NCI-H187 treated with DMSO at 0.1 percent for 48 hours (cell line): ENCODE data around the gene PLXDC2.

ENCODE experiments used
- DNase-seq: peaks from one replicate; lab custom pipeline; 2025; lab: John Stamatoyannopoulos, UW

PLXDC2 gene

DNA sequence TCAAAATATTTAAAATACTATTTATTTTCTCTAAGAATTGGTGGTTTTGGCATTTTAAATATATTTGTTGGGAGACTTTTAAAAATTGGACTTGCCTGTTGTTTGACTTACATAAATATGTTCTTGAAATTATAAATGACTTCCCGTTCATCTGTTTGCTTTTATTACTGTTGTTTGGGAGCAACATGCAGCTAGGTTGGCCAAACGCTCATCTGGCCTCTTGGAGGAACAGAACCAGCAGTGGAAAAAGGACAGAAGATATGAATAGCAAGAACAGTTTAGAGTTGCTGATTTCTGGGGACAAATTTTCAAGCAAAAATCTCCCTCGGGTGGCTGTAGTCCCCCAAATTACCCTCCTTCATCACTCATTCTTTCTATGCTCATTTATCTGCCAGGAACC is 41.6 kb downstream of the PLXDC2 start:
- no peak for DNase-seq

DNA sequence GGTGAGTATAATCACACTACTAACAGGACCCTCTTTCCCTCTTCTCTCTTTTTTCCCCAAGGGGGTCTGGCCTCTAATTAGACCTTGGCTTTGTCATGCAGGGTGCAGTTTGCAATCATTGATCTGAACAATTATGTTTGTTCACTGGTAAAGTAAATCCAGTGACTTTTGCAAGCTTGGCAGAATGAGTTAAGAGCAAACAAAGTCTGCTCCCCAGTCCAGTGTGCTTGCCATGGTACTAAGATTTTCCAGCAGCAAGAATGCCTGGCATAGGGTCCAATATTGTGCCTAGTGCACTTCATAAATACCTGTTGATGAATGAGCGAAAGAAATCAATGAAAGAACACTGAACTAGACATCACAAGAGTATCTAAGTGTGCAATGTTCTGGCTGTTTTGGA is 43.9 kb downstream of the PLXDC2 start:
- no peak for DNase-seq

DNA sequence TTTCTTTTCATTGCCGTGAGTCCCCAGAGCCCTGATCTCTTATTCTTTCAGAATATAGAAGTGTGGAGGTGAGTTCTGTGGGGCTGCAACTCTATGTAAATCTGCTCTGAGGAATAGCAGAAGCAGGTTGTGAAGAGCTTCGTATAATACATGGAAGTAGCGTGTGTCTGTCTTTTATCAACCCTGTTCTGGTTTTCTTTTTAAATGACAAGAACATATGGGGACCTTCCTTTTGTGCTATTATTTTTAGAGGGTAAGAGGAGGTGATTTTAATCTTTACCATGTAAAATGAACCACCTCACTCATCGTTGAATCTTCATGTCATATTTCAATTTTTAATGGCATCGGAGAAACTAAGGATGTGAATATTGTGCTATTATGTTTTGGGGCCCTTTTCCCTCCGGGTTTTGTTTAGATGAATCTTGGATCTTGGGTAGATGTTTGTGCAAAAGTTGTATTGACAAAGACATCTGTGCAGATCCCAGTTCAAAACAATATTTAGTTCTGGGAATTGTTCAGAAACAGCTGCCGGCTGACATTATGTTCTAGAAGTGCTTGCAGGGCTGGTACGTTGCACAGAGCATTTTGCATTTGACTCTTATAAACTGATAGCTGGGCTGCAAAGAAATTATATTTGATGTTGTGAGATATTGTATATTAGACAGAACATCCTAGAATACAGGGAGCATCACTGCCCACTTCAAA is 46.7 kb downstream of the PLXDC2 start:
- no peak for DNase-seq

DNA sequence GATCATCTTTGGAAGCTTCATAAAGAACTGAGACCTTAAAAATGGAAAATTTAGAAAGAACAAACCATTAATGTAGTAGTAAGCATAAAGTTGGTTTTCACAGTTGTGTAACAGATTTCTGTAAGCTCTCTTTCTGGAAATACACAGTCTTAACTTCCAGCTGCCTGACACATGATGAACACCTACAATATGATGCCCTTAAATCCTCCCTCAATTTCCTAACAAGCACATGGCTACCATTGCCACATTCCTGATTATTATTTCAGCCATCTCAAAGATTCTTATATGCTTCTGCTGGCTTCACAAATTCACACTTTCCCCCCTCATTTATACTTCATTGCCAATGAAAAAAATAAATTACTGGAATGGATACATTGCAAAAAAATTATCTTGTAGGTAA is 49.4 kb downstream of the PLXDC2 start:
- no peak for DNase-seq

DNA sequence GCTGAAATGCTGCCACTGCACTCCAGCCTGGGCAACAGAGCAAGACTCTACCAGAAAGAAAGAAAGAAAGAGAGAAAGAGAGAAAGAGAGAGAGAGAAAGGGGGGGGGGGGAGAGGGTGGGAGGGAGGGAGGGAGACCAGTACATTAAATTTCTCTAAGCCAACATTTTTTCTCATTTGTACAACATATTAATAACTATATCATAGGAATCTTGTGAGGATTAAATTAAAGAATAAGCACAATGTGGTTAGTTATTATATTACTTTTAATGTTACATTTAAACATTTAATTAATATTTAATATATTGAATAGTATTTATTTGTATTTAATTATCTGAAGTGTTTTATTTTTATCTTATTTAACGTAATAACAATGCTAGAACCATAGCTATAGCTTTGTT is 53.1 kb downstream of the PLXDC2 start:
- no peak for DNase-seq

DNA sequence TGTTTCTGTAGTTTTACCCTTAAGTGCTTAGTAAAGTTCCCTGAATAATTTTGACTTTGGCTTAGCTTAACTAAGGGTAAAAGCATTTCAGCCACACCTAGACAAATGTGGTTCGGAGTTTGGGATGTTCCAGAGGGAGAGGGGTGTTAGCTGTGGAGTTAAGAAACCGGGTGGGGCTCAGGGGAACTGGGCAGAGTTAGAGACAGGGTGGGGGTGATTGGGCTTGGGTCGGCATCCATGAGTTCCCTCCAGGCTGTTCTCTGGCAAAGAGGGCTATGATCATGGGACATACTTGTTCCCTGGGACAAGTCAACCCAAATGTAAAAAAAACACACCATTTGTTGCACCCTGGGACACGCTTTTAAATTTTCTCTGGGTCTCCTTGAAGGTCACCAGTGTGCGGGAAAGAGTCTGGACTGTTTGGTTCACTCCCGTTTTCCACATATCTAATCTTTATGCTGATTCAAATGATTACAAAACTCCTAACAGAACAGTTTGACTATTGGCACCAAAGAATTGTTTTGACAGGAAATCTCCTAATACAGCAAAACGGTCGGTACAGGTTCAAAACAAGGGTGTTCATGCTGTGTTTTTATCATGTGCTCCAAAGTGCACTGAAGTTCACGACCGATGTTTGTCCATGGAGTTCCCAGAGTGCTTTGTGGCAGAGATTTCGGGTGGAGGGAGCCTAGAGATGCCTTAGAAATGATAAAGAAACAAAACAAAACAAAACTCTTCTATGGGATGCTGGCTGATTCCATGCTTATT is 56.5 kb downstream of the PLXDC2 start:
- DNase-seq: no peak

DNA sequence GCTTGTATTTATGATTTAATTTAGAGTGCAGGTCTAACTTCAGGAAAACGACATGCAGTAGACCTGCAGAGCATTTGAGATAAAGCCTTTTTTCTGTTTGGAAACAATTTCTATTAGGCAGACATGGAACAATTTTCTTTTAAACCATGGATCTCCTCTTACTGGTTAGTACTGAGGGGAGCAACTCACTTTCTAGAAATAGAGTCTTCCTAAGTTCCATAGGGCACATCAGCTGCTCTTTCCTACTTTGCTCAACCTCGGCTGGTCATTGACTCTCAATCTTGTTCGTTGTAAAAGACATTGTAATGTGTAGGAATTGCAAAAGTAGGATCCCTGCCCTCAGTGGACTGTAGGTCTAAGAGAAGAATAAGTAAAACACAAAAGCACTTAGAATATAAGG is 58.0 kb downstream of the PLXDC2 start:
- no peak for DNase-seq

DNA sequence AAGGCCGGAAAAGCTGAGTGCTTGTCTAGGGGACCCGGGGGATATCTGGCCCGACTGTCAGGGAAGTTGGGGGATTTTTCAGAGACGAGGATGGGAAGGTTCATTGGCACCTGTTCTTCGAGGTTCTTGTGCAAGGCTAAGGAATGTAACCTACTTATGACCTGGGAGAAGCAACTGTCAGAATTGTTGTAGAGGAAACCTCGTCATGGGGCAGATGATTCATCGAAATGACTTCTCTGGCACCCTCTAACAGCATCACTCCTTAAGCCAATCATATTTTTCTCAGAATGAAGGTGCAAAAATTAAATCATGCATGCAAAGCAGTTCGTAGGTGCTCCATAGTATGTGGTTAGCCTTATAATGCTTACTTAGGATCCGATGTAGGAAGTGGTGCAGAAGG is 58.6 kb downstream of the PLXDC2 start:
- DNase-seq: no peak

DNA sequence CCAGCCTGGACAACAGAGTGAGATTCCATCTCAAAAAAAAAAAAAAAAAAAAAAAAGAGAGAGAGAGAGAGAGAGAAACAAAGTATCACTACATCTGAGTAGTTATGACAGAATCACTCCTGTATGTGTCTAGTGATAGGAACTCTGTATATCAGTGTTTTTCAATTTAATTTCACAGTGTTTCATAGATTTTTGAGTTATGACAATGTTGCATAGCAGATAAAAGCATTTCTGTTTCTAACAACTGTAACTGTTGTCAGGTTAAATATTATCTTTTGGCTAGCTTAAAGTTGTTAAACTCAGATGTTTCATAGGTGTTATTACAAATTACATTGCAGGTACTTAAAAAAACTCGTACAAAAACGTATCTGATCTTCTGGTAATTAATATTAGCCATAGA is 60.3 kb downstream of the PLXDC2 start:
- DNase-seq: no peak

DNA sequence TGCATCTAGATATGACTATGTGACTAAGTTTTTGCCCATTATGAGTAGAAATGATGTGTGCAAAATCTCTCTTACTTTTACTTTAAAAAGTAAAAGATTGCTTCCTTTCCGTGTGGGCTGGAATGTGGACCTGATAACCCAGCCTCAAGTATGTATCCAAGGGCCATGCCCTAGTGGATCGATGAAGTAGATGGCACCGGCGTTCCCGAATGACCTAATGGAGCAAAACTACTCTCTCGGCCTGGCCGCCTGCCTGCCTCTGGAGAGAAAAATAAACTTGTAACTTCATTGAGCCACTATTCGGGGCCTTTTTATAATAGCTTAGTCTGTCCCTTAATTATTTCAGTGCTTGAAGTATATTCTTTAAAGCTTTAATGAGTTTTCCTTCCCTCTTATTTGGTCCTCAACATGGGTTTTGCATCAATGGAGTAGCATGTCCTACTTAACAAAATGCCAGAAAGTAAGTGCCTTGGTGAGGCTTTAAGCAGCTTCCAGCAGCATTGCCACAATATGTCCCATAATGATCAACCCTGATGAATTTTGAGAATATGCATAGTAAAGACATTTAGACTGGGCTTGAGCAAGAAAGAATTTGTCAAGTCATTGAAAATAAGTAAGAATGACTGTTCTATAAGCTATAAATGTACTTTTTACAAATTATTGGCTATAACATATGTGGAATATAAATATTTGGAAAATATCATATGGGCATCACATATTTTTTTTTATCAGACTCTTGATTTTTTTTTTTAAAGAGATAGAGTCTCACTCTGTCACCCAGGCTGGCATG is 61.4 kb downstream of the PLXDC2 start:
- no peak for DNase-seq

DNA sequence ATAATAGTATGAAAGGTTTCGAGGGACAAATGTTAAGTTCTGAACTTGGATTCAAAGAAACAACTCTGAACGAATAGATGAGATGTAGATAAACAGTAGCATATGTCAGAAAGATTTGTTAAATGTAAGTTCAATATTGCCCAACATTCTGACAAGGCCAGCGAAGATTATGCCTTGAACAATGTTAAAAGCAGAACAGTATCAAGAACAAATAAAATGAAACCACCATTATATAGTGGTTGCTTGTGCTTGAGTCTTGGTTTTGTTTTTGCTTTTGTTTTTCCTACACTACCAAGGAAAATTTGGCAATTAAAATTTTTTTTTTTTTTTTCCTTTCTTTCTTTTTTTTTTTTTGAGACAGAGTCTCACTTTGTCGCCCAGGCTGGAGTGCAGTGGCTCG is 66.4 kb downstream of the PLXDC2 start:
- no peak for DNase-seq

DNA sequence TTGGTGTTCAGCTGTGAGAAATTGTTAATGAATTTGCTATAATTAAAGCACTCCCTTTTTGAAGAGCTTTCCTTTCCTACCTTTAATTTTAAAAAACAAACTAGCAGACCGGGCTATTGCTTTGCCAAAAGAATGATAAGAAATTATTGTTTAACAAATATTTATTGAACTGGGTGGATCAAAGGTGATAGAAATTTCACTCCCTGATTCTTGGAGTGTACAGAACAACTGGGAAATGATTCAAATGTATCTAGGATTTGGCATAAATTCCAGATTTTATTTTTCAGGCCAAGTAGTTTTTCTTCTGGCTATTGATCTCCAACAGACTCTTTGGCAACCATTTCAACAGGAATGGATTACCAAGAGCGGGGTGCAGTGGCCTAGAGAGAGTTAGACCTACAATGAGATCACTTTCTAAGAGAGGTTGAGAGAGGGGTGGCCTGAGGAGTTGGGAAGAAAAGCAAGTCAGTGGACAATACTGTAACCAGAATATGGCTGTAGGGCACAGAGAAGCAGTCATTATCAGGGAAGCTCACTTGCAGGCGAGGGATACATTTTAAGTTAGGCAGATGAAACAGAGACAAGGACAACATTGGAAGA is 71.9 kb downstream of the PLXDC2 start:
- DNase-seq: no peak

DNA sequence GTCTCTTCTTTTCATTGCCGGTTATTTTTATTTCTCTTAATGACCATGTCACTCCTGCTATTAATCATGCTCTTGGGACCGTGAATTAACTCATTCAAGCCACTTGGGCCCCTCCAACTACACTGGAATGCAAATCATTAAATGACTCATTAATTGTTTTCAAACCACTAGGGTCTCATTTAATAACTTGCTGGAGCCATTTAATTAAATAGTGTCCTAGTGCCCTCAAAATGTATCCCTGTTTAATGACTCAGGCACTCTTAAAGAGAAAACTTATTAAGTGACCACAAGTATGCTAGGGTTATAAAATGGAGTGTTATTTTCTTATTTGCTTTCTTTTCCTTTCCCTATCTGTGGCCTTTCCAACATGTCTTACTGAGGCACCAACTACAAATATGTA is 73.0 kb downstream of the PLXDC2 start:
- DNase-seq: no peak

DNA sequence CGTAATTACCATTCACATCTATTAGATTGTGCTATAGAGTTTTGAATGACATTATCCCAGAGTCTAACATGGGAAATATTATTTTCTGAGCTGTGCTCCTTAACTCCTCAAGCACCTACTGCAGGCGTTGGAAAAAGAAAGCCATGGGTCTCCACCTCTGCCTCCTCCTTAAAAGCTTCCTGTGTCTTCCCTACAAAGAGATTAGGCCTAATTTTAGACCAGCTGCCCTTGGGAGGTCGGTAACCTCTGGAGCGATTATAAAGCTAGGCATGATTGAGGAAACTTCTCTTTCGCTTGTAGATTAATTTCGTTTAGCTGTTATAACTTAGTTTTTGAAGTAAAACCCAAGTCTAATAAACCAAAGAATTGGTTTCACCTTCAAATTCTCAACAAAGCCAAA is 75.2 kb downstream of the PLXDC2 start:
- no peak for DNase-seq

DNA sequence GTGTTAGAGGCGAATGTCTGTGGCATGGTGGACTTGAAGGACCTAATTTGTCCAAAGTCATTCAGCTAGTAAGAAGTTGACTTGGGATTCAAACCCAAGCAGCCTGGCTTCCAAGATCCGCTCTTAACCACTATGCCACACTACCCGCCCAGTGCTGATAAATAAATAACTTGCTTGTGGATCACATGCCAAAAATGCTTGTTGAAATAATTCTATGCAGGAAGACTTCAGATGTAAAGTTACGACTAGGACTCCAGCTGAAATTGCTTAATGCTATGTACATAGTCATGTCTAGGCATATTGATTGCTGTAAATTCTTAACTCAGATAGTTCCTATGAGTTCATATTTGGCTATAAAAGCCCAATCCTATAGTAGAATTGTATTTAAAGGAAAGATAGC is 76.0 kb downstream of the PLXDC2 start:
- no peak for DNase-seq

DNA sequence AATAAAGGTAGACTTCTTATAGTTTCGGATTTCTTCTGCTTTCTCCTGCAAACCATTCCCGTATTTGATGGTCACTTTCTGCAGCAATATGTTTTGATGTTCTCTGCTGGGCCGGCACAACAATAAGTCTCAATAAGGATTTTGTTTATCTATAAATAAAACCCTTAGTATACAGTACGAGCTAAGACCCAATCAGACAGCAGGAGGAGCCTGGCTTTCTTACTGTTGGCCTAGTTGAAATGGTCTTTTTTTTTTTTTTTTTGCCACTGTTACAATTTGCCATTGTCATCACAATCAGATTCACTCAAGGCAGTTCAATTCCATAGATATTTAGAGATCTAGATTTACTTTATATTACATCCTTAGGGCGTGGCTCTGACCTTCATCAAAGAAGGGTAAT is 76.4 kb downstream of the PLXDC2 start:
- no peak for DNase-seq

DNA sequence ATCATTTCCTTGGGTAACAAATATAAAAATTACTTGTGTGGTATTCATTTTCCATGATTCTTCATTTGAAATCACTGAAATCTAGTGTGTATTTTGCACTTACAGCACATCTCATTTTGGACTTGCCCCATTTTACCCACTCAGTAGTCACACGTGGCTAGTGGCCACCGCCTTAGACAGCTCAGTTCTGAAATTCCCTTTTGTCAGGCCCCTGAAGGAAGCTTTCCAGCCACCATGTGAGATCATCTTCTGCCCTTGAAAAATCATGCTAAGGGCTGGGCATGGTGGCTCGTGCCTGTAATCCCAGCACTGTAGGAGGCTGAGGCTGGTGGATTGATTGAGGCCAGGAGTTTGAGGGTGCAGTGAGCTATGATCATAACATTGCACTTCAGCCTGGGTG is 79.3 kb downstream of the PLXDC2 start:
- no peak for DNase-seq

DNA sequence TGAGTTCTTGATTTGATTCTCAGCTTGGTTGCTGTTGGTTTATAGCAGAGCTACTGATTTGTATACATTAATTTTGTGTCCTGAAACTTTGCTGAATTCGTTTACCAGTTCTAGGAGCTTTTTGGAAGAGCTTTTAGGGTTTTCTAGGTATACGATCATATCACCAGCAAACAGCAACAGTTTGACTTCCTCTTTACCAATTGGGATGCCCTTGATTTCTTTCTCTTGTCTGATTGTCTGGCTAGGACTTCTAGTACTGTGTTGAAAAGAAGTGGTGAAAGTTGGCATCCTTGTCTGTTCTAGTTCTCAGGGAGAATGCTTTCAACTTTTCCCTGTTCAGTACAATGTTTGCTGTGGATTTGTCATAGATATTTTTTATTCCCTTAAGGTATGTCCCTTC is 86.2 kb downstream of the PLXDC2 start:
- DNase-seq: no peak

DNA sequence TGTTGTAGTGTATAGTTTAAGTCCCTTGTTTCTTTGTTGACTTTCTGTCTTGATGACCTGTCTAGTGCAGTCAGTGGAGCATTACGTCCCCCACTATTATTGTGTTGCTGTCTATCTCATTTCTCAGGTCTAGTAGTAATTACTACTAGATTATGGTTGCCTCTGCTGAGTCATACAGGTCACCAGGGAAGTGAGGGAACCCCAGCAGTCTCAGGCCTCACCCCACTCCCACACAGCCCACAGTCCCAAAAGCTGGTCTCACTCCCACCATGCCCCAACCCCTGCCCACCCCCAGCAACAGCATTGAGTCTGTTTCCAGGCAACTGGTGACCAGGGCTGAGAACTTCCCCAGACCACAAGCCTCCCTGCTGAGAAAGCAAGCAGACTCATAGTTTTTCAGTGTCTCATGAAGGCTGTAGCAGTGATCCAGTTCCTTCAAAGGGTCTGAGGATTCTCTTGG is 88.0 kb downstream of the PLXDC2 start:
- DNase-seq: no peak

DNA sequence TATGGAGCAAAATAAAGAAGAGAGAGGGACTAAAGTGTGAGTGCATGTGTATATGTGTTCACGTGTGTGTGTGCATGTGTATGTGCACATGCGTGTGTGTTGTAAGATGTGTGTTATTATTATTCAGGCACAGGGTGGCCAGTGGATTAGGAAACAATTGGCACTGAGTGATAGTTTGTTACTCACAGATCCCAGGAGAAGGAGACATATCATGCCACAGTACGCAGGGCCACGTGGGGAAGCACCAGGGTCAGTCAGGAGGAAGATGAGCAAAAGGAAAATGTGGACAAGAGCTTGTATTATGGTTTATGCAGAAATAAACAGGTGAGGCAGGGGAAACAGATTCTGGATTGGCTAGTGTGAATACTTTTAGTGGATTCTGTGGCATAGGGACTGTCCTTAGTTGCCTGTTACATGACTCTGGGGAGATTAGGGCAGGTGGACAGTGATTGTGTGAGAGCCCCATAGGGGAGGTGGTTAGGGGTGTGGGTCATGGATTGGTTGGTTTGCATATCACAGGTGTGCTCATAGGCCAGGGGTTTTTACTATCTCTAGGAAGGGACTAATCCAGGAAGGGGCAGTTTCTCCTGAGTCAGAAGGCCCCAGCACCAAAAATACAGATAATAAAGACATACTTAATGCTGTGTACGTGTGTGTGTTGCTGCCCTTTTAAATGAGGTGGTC is 90.0 kb downstream of the PLXDC2 start:
- no peak for DNase-seq

DNA sequence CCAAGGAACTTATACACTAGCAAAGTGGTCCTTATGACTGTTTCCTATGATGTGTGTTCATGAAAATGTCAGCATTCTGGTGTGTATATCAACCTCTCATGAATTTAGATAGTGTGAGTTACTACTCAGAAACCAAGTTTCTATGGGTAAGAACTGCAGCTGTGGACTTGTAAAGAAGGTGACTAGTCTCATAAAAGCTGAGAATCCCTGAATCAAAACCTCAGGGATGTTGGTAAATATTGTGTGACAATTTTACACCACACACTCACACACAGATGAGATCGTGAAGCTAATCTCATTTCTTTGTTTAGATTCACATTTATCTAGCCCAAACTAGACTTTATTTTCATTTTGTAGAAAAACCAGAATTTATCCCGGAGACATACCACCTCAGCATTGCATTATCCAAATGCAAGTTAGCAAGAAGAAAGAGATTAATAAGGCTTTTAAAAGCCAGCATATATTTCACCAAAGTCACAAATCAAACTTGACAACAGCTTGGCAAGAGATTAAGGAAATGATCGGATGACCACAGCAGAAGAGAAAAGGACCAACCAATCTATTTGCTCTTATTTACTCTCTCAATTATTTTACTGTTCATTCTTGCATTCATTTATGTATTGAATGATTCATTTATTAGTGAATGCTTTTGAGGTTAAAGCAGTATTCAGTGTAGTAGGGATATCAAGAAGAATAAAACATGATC is 92.9 kb downstream of the PLXDC2 start:
- no peak for DNase-seq
